NCI-H128 (cell line): ENCODE data around the gene SNX2.
"Not testable (repeated sequence)": the region's sequence is repeated elsewhere in the genome, so short reads cannot be mapped to it uniquely, and the experiment has no call there.

Source experiments
- DNase-seq: peaks from one replicate; lab custom pipeline; 2025; ENCODE audit not compliant: unreplicated experiment; lab: John Stamatoyannopoulos, UW

Gene SNX2, protein sequence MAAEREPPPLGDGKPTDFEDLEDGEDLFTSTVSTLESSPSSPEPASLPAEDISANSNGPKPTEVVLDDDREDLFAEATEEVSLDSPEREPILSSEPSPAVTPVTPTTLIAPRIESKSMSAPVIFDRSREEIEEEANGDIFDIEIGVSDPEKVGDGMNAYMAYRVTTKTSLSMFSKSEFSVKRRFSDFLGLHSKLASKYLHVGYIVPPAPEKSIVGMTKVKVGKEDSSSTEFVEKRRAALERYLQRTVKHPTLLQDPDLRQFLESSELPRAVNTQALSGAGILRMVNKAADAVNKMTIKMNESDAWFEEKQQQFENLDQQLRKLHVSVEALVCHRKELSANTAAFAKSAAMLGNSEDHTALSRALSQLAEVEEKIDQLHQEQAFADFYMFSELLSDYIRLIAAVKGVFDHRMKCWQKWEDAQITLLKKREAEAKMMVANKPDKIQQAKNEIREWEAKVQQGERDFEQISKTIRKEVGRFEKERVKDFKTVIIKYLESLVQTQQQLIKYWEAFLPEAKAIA

DNA sequence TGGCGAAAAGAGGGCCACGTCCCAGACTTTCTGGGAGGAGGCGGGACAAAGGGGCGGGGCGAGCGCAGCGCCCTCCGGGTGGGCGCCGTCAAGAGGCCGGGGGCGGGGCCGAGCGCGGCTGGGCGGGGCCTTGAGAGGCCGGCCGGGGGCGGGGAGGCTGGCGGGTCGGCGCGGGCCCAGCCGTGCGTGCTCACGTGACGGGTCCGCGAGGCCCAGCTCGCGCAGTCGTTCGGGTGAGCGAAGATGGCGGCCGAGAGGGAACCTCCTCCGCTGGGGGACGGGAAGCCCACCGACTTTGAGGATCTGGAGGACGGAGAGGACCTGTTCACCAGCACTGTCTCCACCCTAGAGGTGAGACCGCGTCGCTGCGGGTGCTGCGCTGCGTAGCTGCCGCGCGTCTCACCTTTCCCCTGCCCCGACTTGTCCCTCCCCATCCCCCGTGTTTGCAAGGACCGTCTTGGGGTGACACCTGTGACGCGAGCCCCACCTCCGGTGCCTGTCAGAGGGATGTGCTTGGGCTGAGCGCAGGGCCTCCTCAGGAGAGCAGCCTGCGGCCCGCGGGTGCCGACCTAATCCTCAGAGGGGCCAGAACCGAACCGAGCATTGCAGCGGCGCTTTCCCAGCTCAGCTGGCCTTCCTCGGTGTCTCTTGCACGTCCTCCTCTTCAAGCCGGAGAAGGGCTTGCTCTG, at the start of gene SNX2:
Gene SNX2 (plus strand): TSS at position 220 of the 689 bp plus-strand sequence. CDS start 24 bp downstream, at position 244.
- DNase-seq, result peak; percentile 30

DNA sequence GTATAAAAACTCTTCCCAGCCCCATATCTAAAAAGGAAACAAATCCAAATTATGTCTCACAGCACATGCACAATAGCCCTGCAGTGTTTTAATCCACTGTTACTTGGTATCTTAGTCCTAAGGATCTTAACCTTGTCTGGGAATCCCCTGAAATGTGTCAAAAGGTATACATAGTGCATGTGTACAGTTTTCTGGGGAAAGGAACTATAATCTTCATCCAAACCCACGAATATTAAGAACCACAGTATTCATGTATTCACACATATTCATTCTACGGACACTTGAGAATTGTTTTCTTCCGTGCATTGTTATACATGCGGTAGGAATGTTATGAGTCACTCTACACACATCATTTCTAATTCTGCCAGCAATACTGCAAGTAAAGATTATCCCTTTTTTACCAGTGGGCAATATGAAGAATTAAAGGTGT, 47.8 kb upstream of the SNX2 start:
- no peak for DNase-seq

DNA sequence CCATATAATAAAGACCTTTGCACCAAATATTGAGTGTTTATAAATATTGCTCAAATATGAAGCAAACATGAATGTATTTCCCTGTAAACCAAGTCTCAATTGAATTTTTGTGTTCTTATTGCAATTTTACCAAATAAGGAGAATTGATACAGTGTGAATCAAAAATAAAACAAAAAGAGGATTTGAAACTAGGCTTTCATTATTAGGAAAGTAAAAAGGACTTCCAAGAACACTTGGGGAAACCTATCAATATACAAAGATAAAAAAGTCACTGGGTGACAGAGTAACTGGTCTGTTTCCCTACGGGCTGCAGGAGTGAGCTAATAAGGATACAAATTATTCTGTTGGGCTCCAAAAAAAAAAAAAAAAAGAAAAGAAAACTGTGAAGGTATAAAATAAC, 44.8 kb upstream of the SNX2 start:
- DNase-seq, result no peak

DNA sequence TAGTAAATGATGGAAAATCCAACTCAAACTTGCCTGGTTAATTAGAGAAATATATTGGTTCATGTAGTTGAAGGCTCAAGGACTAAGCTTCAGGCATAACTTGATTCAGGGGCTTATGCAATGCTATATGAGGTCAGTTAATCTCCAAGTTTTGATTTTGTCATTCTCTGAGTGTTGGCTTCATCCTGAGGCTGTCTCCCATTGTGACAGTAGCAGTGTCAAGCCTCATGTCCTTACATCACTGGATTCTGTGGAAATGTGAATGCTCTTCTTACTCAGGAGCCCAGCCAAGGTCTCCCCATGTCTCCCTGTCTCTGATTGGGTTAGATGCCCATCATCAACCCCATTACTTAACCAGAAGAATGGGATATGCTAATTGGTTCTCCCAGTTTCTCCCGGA, 44.4 kb upstream of the SNX2 start:
- DNase-seq, result no peak

DNA sequence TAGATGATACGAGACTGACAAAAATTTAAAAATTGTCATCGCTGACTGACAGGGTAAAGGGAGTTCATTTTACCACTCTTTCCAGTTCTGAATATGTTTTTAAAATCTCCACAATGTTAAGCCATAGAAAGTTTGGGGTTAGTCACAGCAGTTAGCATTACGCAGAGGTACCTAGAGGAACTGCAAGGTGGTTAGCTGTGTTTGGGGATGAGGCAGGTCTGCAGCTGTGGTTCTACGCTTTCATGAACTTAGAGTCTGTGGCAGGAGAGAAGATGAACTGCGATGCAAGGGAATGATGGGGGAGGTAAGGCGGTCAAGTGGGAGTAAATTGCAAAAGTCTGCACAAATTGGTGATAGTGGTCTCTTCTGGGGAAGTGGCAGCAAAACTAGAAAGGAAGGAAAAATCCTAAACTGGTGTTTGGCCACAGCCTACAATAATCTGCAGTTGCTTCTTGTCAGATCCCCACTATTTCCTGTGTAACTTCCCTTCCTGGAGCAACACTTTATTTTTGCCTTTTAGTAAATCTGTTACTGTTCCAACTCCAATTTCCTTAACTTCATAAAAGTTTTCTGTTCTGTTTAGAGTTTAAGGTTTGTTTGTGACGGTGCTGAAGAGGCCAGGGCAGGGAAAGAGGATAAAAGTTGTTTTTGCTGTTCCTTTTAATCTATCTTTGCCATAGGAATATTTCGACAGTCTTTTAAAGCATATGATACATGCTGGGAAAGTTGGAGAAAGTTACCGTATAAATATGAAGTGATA, 38.6 kb upstream of the SNX2 start:
- no peak for DNase-seq

DNA sequence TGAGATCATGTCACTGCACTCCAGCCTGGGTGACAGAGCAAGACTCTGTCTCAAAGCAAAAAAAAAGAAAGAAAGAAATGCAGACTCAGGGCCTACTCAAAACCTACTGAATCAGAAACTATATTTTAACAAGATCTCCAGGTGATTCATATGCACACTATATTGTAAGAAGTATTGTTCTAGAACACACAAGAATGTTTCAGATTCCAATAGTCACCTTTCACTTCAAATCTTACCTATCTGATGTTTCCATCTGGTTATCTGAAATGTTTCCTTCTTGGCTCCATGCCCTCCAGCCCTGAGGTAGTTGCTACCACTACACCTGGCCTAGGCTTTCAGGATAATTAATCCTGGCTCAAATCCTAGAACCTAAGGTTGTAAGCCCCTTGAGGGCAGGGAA, 36.8 kb upstream of the SNX2 start:
- DNase-seq, result no peak

DNA sequence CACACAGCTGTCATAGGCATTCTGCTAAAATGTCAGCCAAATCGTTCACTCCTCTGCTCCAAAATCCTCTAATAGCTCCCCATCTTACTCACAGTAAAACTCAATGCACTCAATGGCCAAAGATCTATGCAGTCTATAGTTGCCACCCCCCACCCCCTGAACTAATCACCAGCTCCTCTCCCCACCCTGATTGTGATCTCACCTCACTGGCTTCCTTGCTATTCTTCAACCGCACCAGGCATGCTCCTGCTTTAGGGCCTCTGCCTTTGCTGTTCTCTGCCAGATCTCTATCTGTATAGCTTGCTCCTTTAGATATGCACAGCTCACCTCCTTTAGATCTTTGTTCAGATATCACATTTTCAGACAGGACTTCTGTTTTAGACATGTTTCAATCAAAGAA, 33.2 kb upstream of the SNX2 start:
- no peak for DNase-seq

DNA sequence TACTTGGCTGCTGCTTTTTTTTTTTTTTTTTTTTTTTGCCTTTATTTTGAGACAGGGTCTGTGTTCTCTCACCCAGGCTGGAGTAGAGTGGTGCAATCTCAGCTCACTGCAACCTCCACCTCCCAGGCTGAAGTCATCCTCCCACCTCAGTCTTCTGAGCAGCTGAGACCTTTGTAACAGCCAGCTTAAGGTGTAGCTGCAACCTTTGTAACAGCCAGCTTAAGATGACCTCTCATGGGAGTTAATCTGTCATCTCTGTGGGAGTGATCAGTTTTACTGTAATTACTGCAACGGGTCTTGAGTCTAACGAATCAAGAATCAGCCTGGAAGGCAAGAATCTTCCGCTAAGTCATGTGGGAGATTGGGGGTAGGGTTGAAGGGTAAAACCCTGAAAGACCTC, 31.6 kb upstream of the SNX2 start:
- no peak for DNase-seq

DNA sequence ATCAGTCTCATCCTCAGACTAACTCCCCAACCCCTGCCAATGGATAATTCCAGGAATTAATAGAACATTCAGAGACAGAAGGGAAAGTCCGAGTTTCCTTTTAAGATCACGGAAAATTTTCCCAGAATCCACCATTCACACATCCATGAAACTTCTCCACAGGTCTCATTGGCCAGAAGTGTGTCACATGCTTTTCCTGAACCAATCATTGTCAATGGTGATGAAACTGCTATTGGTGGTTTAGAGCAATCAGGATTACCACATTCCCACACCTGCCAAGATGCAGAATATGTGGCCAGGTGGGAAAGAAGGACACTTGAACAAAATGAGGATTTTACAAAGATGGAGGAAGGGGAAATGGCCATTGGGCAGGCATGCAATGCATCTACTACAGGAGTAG, 29.3 kb upstream of the SNX2 start:
- no peak for DNase-seq

DNA sequence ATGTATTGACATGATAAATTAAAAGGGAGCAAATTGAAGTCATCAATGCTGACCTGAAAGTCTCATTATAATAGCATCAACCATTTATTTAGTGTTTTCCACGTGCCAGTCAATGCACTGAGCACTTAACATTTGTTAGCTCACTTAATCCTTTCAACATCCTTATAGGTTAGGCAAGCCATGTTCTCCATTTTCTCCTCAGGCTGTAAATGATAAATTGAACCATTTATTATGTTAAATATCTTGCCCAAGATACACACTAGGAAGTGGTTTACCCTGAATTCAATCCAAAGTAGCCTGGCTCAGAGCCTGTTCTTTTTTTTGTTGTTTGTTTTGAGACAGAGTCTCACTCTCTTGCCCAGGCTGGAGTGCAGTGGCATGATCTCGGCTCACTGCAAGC, 25.0 kb upstream of the SNX2 start:
- DNase-seq, result no peak

DNA sequence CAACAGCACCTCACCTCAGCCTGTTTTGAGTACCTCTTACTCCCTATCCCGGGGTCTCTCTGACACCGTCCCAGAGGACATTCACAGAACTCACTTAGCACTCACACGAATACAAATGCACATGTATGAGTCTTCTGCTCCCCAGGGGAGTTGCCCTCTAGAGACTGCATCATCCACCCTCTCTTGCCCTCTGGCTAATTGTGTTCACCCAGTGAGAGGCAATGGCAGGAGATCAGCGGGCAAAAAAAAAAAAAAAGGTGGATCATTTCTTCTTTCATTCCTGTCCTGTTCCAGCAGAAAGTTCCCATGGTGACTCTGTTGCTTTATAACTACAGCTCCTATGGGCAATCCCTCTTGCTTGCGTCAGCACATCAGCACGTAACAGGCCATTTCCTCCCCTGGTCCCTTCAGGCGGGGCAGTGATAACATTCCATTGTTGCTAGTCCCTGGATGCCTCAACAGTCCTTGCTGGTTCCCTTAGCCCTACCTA, 23.5 kb upstream of the SNX2 start:
- no peak for DNase-seq

DNA sequence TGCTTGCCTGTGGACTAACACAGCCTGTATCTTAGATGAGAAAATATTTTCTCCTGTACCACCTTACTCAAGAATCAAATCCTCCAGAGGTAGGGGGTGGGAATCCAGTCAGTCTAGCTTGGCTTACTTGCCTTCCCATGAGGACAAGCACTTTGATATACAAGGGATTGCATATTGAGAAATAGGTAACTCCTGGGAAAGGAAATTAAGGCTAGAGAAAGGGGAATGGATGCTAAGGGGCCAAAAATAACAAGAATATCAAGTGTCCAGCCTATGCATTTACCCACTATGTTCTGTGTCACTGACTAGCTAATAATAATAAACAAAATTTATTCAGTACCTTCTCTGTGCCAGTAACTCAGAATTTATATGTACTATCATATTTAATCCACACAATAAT, 21.4 kb upstream of the SNX2 start:
- no peak for DNase-seq

DNA sequence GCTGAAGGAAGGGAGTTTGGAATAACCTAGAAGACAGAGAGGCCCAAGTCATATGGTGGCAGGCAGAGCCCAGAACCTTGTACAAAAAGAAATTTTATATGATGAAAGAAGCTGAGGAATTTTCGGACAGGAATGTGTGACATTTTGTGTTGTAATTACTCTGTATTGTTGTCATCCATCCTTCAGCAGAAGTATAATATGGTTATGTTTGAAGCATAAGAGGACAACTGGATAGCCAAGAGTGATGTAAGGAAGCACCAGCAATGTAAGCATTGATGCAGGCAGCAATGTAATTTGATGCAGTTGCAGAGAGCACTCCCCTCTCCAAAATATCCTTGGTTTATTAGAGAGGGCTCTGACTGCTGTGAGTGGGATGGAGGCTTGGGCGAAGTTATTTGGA, 19.1 kb upstream of the SNX2 start:
- DNase-seq, result no peak

DNA sequence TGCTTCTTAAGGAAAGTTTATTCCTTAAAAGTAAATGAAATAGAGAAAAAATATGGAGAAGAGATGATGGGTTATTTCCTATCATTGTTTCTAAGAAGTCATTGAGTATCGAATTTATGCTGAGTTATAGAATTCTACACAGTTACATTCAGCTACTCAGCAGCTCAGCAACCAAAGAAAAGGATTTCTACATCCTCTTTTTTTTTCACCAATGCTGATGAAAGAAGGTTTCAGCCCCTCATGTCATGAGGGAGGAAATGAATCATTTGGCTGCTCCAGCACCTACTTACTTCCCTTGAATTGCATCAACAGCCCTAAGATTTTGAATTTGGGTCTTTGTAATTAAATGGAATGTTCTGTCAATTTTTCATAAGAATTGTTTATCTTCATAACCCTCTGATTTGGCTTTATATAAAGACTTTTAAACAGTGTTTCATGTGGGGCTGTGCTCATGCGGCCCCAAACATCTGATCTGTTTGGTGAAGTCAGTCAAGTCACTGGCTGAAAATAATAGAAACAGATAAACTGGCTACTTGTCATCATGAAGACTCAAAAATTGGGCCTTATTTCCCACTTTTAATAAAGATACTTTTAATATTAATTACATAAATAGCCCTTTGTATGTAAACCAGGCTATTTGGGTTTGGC, 18.5 kb upstream of the SNX2 start:
- no peak for DNase-seq

DNA sequence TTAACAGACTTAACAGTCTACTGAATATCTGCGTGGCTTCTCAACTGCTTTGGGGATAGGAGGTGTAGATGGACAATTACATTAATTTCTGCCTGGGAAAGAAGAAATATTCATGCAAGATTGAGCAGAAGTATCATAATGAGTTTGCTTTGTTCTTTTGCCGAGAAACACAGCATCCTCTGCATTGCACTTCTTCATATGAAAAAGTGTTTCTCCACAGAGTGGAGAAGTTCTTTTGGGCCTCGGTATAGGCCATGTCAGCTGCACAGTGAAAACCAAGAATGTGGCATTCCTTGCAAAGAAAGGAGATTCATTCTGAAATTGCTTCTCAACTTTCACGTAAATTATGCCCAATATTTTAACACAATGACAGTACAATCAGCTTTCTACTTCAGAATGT, 17.6 kb upstream of the SNX2 start:
- DNase-seq, result no peak

DNA sequence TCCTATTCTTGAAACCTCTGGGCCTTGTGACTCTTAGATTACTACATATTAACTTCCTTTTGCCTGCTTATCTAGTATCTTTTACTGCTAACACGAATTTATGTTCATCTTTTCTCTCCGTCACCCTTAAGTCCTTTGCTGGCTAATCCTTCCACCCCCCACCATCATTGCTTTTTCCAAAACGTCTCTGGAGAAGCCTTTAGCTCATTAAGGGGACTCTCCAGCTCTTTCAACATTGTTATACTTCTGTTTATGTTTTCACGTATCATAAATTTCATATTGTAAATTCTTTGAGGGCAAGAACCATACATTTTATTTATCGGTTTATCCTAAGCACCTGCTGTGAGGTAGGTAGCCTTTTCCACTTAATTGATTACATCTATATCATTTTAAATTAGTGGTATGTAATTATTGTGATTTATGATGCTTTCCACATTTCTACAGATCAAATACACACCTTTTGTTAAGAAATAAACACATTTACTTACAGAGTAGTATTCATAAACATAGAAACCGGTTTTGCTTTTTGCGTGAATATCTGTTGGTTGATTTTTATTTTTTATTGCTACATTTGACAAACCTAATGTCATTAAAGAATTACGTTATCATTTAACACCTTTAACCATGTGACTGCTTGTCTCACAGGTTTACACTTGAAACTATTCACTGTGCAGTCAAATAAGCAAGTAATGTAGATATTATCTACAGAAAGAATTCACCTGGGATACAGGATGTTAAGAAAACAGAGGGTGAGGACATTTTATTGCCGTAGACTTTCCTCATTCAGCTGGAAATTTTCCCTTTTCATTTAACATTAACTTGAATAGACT, 15.4 kb upstream of the SNX2 start:
- no peak for DNase-seq

DNA sequence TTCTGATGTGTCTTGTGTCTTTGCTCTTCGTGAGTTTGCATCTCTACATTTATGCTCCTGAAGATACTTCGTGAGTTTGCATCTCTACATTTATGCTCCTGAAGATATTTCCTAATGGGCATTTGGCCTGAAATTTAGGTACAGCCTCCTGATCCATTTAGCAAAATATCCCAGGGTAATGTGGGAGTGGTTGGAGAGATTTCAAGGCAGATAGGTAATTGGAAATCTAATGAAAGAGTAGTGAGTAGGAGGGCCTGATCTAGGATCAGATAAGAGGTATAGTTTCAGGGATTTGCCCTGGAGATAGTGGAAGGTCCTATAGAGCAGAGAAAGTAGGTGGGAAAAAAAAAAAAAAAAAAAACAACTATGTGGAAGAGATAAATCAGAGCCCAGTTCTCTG, 14.6 kb upstream of the SNX2 start:
- no peak for DNase-seq

DNA sequence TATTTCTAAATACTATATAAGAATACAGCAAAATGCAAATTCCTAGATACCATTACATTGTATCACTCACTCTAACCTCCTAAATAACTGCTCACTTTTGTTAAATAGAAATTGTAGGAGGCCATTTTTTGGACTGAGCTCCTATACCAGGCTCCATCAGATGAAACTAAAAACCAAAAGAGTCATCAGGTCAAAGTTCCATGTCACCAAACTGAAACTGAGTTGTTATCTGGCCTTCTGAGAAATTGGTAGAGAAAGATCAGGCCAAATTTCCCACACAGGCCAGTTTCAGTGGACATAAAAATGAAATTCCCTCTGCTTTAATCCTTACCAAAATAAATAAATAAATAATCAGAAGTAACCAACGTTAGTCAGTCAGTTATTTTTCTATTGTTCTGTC, 13.8 kb upstream of the SNX2 start:
- DNase-seq, result no peak

DNA sequence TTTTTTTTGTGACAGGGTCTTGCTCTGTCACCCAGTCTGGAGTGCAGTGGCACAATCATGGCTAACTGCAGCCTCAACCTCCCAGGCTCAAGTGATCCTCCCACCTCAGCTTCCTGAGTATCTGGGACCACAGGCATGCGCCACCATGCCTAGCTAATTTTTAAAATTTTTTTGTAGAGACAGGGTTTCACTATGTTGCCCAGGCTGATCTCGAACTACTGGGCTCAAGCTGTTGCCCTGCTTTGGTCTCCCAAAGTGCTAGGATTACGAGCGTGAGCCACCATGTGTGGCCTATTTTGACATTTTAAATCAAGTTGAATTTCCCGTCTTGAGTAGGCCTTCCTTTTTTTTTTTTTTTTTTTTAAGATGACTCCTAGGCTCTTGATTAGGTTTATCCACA, 13.0 kb upstream of the SNX2 start:
- not testable (repeated sequence) for DNase-seq

DNA sequence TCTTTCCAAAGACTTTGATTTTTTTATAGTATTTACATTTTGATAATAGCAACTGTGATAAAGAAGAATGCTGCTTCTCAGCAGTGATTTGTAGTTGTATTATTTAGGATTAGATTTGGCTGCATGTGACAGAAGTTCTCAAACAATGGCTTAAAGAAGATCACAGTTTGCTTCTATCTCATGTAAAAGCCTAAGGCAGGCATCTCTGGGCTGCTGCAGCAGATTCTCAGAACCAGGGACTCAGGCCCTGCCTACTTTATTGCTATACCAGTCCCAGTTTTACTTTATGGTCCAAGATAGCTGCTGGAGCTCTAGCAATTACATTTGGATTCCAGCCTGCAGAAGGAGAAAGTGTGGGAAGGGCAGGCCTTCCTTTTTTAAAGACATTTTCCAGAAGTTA, 8.8 kb upstream of the SNX2 start:
- DNase-seq, result no peak
